GM19240 (cell line): ENCODE data around the gene IER5L.
A peak's percentile ranks its signal among the peaks of the same experiment; 100 is the strongest.

Experiments used
- DNase-seq: peaks from one replicate; pipeline ENCODE4 v3.0.0; 2011; ENCODE audit warnings: low spot score; ENCODE audit not compliant: insufficient read length

Gene IER5L

GRCh38 chr9:129182122-129182521 is 4.1 kb upstream of the IER5L start:
- no peak for DNase-seq

GRCh38 chr9:129181246-129181645 is 3.2 kb upstream of the IER5L start:
- no peak for DNase-seq

- no peak for DNase-seq
Measured at GRCh38 chr9:129178568-129179382, 714 bp upstream of the IER5L start.

- DNase-seq = no peak
Measured at GRCh38 chr9:129177443-129177790, 644 bp downstream of the IER5L start.

- no peak for DNase-seq
Measured at GRCh38 chr9:129176701-129177442, 1.2 kb downstream of the IER5L start.

- peak; percentile 80 for DNase-seq
Measured at GRCh38 chr9:129175825-129176633, 2.0 kb downstream of the IER5L start.

- no peak for DNase-seq
Measured at GRCh38 chr9:129175515-129175824, 2.6 kb downstream of the IER5L start.

- DNase-seq = no peak
Measured at GRCh38 chr9:129174724-129175514, 3.1 kb downstream of the IER5L start.

GRCh38 chr9:129174102-129174723 is 3.8 kb downstream of the IER5L start:
- DNase-seq = peak; percentile 79

GRCh38 chr9:129173296-129174101 is 4.6 kb downstream of the IER5L start:
- no peak for DNase-seq

- DNase-seq = no peak
Measured at GRCh38 chr9:129172816-129173215, 5.2 kb downstream of the IER5L start.

GRCh38 chr9:129171993-129172751 is 5.9 kb downstream of the IER5L start:
- DNase-seq = no peak

GRCh38 chr9:129170229-129170628 is 7.8 kb downstream of the IER5L start:
- no peak for DNase-seq

- no peak for DNase-seq
Measured at GRCh38 chr9:129166623-129167557, 11.2 kb downstream of the IER5L start.

- no peak for DNase-seq
Measured at GRCh38 chr9:129165198-129165597, 12.9 kb downstream of the IER5L start.

- no peak for DNase-seq
Measured at GRCh38 chr9:129164246-129164930, 13.7 kb downstream of the IER5L start.

GRCh38 chr9:129163753-129164152 is 14.3 kb downstream of the IER5L start:
- DNase-seq = no peak
